Stimulated activated CD8-positive, alpha-beta memory T cell treated with anti-CD3 and anti-CD28 coated beads, Interleukin-4, amount 100 ng/mL, for 4 hours (primary cell): ENCODE data around the gene CADM1.

ENCODE experiments used
- DNase-seq, 2 donors: peaks; one replicate each; pipeline ENCODE4 v3.0.0-alpha.2; 2020; ENCODE audit warnings: low read depth in 2 of 2, low spot score in 1 of 2

CADM1 gene

GRCh38 chr11:115286614-115287013 is 217.6 kb downstream of the CADM1 start:
- DNase-seq = no peak

- DNase-seq = no peak
Measured at GRCh38 chr11:115284773-115285172, 219.4 kb downstream of the CADM1 start.

- no peak for DNase-seq
Measured at GRCh38 chr11:115282923-115283322, 221.3 kb downstream of the CADM1 start.

GRCh38 chr11:115280775-115281174 is 223.4 kb downstream of the CADM1 start:
- DNase-seq = no peak

GRCh38 chr11:115279813-115280761 is 224.1 kb downstream of the CADM1 start:
- DNase-seq = no peak

GRCh38 chr11:115276799-115277198 is 227.4 kb downstream of the CADM1 start:
- DNase-seq = no peak

- no peak for DNase-seq
Measured at GRCh38 chr11:115276191-115276590, 228.0 kb downstream of the CADM1 start.

- DNase-seq = no peak
Measured at GRCh38 chr11:115275045-115275444, 229.2 kb downstream of the CADM1 start.

- DNase-seq = no peak
Measured at GRCh38 chr11:115272925-115273324, 231.3 kb downstream of the CADM1 start.

GRCh38 chr11:115271643-115272042 is 232.6 kb downstream of the CADM1 start:
- no peak for DNase-seq

GRCh38 chr11:115269191-115269950 is 234.8 kb downstream of the CADM1 start:
- DNase-seq = no peak

GRCh38 chr11:115267871-115268270 is 236.3 kb downstream of the CADM1 start:
- no peak for DNase-seq

- DNase-seq = no peak
Measured at GRCh38 chr11:115267238-115267781, 236.9 kb downstream of the CADM1 start.

GRCh38 chr11:115266066-115266639 is 238.1 kb downstream of the CADM1 start:
- no peak for DNase-seq

- DNase-seq = no peak
Measured at GRCh38 chr11:115263799-115264656, 240.2 kb downstream of the CADM1 start.

- no peak for DNase-seq
Measured at GRCh38 chr11:115258216-115258615, 246.0 kb downstream of the CADM1 start.

GRCh38 chr11:115257678-115258077 is 246.5 kb downstream of the CADM1 start:
- no peak for DNase-seq

GRCh38 chr11:115257270-115257669 is 246.9 kb downstream of the CADM1 start:
- no peak for DNase-seq

- no peak for DNase-seq
Measured at GRCh38 chr11:115256397-115257197, 247.6 kb downstream of the CADM1 start.
